PC-9 (cell line): Measurements from ENCODE around the gene RAET1E.

Experiments used
- CTCF ChIP-seq: fragments of 200-600 bp; sonication (generic); conservative IDR thresholded peaks from 2 replicates; pipeline ENCODE4 v1.6.1; 2017; ENCODE audit warnings: mixed run types, antibody characterized with exemption, mild to moderate bottlenecking, moderate library complexity
- EZH2 ChIP-seq: fragments of 200-600 bp; sonication (generic); IDR thresholded peaks from 2 replicates; pipeline ENCODE4 v1.8.0; 2017; ENCODE audit warnings: antibody characterized with exemption, low read depth

GRCh38 chr6:149938571-149939355 is 40.9 kb upstream of the RAET1E start:
- TF ChIP-seq CTCF (no peak), EZH2 (no peak)
